Liver (tissue), 9 donors: ENCODE results near the gene CNNM2. TPM values are rescaled to one million over a fixed set of nuclear protein-coding genes. Genes with fewer than 3 reads are reported as not detected.

Source experiments
- DNase-seq: peaks from one replicate; pipeline ENCODE4 v3.0.0-alpha.2; 2017; ENCODE audit warnings: low spot score
- H3K27ac ChIP-seq, 2 donors: one replicate each; pipeline ENCODE4 v1.7.0; 2013; ENCODE audit warnings: inconsistent platforms in 2 of 2, low read length in 2 of 2, control low read depth in 1 of 2, low read depth in 1 of 2, mild to moderate bottlenecking in 1 of 2
- H3K27me3 ChIP-seq, 4 donors: one replicate each; pipeline versions ENCODE4 v1.6.1 to v1.7.0; 2013; ENCODE audit warnings: low read length in 3 of 4, inconsistent platforms in 1 of 4, mild to moderate bottlenecking in 1 of 4, moderate library complexity in 1 of 4; ENCODE audit not compliant: control insufficient read depth in 4 of 4, insufficient read depth in 4 of 4
- H3K36me3 ChIP-seq, 4 donors: one replicate each; pipeline versions ENCODE4 v1.6.1 to v1.7.0; 2013; ENCODE audit warnings: low read length in 3 of 4, mild to moderate bottlenecking in 3 of 4, low read depth in 1 of 4, moderate library complexity in 1 of 4; ENCODE audit not compliant: control insufficient read depth in 4 of 4, insufficient read depth in 3 of 4
- H3K4me1 ChIP-seq, 4 donors: one replicate each; pipeline versions ENCODE4 v1.6.1 to v1.7.0; 2013; ENCODE audit warnings: low read length in 3 of 4, mild to moderate bottlenecking in 3 of 4, moderate library complexity in 1 of 4; ENCODE audit not compliant: control insufficient read depth in 4 of 4, insufficient read depth in 4 of 4
- H3K4me3 ChIP-seq, 3 donors: one replicate each; pipeline versions ENCODE4 v1.6.1 to v1.7.0; 2013; ENCODE audit warnings: low read length in 3 of 3, control low read depth in 1 of 3, low read depth in 1 of 3, mild to moderate bottlenecking in 1 of 3
- H3K9ac ChIP-seq, 2 donors: one replicate each; pipeline ENCODE4 v1.7.0; 2013; ENCODE audit warnings: low read length in 2 of 2, mild to moderate bottlenecking in 2 of 2, moderate library complexity in 2 of 2, control low read depth in 1 of 2, low read depth in 1 of 2
- H3K9me3 ChIP-seq, 4 donors: one replicate each; pipeline versions ENCODE4 v1.6.1 to v1.7.0; 2013; ENCODE audit warnings: low read length in 3 of 4; ENCODE audit not compliant: control insufficient read depth in 4 of 4
- EGR1 ChIP-seq, 2 donors: IDR thresholded peaks; 2 replicates each; pipeline ENCODE4 v1.6.1; 2016 to 2018; ENCODE audit warnings: antibody characterized with exemption in 2 of 2, low read depth in 2 of 2
- FOXA1 ChIP-seq: IDR thresholded peaks from 2 replicates; pipeline ENCODE4 v1.6.1; 2016; ENCODE audit warnings: antibody characterized with exemption
- FOXA2 ChIP-seq: IDR thresholded peaks from 2 replicates; pipeline ENCODE4 v1.6.1; 2016; ENCODE audit warnings: antibody characterized with exemption
- GABPA ChIP-seq, 2 donors: IDR thresholded peaks in 1 of 2; conservative IDR thresholded peaks in 1 of 2; 2 replicates each; pipeline ENCODE4 v1.6.1; 2016; ENCODE audit warnings: antibody characterized with exemption in 2 of 2, mild to moderate bottlenecking in 1 of 2, moderate library complexity in 1 of 2
- HNF4A ChIP-seq, 2 donors: conservative IDR thresholded peaks; 2 replicates each; pipeline ENCODE4 v1.6.1; 2016; ENCODE audit warnings: antibody characterized with exemption in 2 of 2, mild to moderate bottlenecking in 2 of 2
- HNF4G ChIP-seq: IDR thresholded peaks from 2 replicates; pipeline ENCODE4 v1.6.1; 2016; ENCODE audit warnings: antibody characterized with exemption
- JUND ChIP-seq, 2 donors: IDR thresholded peaks; 2 replicates each; pipeline ENCODE4 v1.6.1; 2016; ENCODE audit warnings: antibody characterized with exemption in 2 of 2
- NR2F2 ChIP-seq: IDR thresholded peaks from 2 replicates; pipeline ENCODE4 v1.6.1; 2016; ENCODE audit warnings: antibody characterized with exemption
- RXRA ChIP-seq, 2 donors: IDR thresholded peaks; 2 replicates each; pipeline ENCODE4 v1.6.1; 2017 to 2018; ENCODE audit warnings: antibody characterized with exemption in 2 of 2, mild to moderate bottlenecking in 1 of 2
- SP1 ChIP-seq: IDR thresholded peaks from 2 replicates; pipeline ENCODE4 v1.6.1; 2018; ENCODE audit warnings: antibody characterized with exemption, mild to moderate bottlenecking
- TAF1 ChIP-seq: conservative IDR thresholded peaks from 2 replicates; pipeline ENCODE4 v1.6.1; 2016; ENCODE audit warnings: antibody characterized with exemption, mild to moderate bottlenecking
- YY1 ChIP-seq: IDR thresholded peaks from 2 replicates; pipeline ENCODE4 v1.6.1; 2016; ENCODE audit warnings: antibody characterized with exemption, mild to moderate bottlenecking
- WGBS: extraction: QIAGEN DNeasy Blood & Tissue Kit; methylation state at CpG from one replicate; pipeline ENCODE4 v1.1.7; 2013; 5-methylcytosine and 5-hydroxymethylcytosine counted together
- polyA plus RNA-seq, 2 donors: library from polyadenylated mRNA; stranded (reverse) in 1 of 2; unstranded in 1 of 2; fragments of 200-250 nt in 1 of 2; fragments of >200 nt in 1 of 2; fragmentation: Nextera tagmentation in 1 of 2; extraction: Ambion mirVana in 1 of 2; gene quantifications; one replicate each; pipeline versions ENCODE4 v1.2.1 to v1.2.3, GENCODE V29; 2013 to 2015
- total RNA-seq, 2 donors: library from RNA; depleted of rRNA; stranded (reverse); fragments of >200 nt; gene quantifications; one replicate each; pipeline ENCODE4 v1.2.3, GENCODE V29; 2014
- TF ChIP-seq, protein P1 (sequence below): IDR thresholded peaks from 2 replicates; pipeline ENCODE4 v1.6.1; 2016; ENCODE audit warnings: antibody characterized with exemption, mild to moderate bottlenecking
- TF ChIP-seq, protein P2 (sequence below): fragments of 150-350 bp; IDR thresholded peaks from 2 replicates; pipeline ENCODE4 v1.5.1; 2017; ENCODE audit warnings: improper control_type of control experiment, low read depth, low read length; ENCODE audit not compliant: missing input control
- TF ChIP-seq, protein P3 (sequence below): IDR thresholded peaks from 2 replicates; pipeline ENCODE4 v1.6.1; 2016; ENCODE audit warnings: antibody characterized with exemption
- TF ChIP-seq, protein P4 (sequence below): IDR thresholded peaks from 2 replicates; pipeline ENCODE4 v1.6.1; 2016; ENCODE audit warnings: antibody characterized with exemption
- donor health status: healthy.
- donor health status: healthy.
- donor health status: healthy.
- donor health status: healthy.
- donor health status: healthy.

The CNNM2 gene
- total and polyA plus RNA-seq, 4 donors: 2.0 to 10.8 (median 6.9) TPM

DNA sequence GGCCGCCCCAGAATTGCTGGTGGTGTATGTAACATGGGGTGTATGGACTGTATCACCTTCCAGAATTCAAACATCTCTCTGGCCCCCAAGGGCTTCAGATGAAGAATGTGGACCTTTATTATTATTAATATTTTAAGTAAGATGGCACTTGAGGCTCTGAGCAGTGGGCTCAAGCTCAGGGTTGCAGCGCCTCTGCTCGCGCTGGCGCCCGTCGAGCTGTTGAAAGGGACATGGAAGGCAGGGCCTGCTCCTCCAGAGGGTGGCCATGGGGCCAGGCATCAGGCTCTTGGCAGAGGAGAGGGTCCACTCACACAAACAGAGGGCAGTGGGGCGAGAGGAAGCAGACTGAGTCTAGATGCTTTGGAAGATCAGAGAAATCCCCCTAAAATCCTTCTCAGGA is 154.8 kb downstream of the CNNM2 start:
- DNase-seq: no peak
- WGBS: 97% methylated on average over 8 of the region's 8 CpGs
- peaks cover 0 to 27% (median 17%) of the 10 kb centered on the region in 4 donors for H3K36me3 ChIP-seq

DNA sequence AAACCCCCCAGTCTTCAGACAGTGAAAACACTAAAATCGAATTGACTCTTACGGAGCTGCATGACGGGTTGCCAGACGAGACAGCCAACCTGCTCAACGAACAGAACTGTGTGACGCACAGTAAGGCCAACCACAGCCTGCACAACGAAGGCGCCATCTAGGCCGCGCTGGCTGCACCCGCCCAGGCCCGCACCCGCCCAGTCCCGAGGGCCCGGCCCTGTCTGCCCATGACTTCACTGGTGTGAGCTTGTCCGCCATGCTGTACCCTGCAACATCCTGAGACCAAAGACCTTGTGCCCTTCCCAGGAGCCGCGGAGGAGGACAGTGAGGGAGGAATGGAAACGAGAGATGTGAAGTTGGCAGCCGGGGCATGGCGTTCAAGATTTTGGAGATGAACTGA is 158.9 kb downstream of the CNNM2 start:
- no peak overlapping the region for H3K27ac ChIP-seq
- peaks cover 0 to 27% (median 19%) of the 10 kb centered on the region in 4 donors for H3K36me3 ChIP-seq
- no peaks in the 10 kb centered on the region for H3K9me3 ChIP-seq
- H3K9ac ChIP-seq: no peak overlapping the region
- DNase-seq: no peak
- H3K27me3 ChIP-seq: no peaks in the 10 kb centered on the region
- WGBS: 97% methylated on average over 21 of the region's 21 CpGs
- H3K4me1 ChIP-seq: no peaks in the 10 kb centered on the region
- H3K4me3 ChIP-seq: no peak overlapping the region
- TF ChIP-seq YY1 (no peak), TAF1 (no peak), GABPA (IDR thresholded peaks at IDR 0.05 in 1 of 2, conservative IDR thresholded peaks at IDR 0.05 in 1 of 2) (no peak), HNF4A (conservative IDR thresholded peaks at IDR 0.05) (no peak), HNF4G (no peak), FOXA1 (no peak), FOXA2 (no peak), RXRA (IDR thresholded peaks at IDR 0.05) (no peak), EGR1 (IDR thresholded peaks at IDR 0.05; ENCODE audit: low read depth in 2 of 2) (no peak), JUND (IDR thresholded peaks at IDR 0.05) (no peak), NR2F2 (no peak)
- TF ChIP-seq, protein P1, sequence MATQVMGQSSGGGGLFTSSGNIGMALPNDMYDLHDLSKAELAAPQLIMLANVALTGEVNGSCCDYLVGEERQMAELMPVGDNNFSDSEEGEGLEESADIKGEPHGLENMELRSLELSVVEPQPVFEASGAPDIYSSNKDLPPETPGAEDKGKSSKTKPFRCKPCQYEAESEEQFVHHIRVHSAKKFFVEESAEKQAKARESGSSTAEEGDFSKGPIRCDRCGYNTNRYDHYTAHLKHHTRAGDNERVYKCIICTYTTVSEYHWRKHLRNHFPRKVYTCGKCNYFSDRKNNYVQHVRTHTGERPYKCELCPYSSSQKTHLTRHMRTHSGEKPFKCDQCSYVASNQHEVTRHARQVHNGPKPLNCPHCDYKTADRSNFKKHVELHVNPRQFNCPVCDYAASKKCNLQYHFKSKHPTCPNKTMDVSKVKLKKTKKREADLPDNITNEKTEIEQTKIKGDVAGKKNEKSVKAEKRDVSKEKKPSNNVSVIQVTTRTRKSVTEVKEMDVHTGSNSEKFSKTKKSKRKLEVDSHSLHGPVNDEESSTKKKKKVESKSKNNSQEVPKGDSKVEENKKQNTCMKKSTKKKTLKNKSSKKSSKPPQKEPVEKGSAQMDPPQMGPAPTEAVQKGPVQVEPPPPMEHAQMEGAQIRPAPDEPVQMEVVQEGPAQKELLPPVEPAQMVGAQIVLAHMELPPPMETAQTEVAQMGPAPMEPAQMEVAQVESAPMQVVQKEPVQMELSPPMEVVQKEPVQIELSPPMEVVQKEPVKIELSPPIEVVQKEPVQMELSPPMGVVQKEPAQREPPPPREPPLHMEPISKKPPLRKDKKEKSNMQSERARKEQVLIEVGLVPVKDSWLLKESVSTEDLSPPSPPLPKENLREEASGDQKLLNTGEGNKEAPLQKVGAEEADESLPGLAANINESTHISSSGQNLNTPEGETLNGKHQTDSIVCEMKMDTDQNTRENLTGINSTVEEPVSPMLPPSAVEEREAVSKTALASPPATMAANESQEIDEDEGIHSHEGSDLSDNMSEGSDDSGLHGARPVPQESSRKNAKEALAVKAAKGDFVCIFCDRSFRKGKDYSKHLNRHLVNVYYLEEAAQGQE: no peak
- TF ChIP-seq, protein P2, sequence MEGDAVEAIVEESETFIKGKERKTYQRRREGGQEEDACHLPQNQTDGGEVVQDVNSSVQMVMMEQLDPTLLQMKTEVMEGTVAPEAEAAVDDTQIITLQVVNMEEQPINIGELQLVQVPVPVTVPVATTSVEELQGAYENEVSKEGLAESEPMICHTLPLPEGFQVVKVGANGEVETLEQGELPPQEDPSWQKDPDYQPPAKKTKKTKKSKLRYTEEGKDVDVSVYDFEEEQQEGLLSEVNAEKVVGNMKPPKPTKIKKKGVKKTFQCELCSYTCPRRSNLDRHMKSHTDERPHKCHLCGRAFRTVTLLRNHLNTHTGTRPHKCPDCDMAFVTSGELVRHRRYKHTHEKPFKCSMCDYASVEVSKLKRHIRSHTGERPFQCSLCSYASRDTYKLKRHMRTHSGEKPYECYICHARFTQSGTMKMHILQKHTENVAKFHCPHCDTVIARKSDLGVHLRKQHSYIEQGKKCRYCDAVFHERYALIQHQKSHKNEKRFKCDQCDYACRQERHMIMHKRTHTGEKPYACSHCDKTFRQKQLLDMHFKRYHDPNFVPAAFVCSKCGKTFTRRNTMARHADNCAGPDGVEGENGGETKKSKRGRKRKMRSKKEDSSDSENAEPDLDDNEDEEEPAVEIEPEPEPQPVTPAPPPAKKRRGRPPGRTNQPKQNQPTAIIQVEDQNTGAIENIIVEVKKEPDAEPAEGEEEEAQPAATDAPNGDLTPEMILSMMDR: no peak

More for the DNA sequence above, 154.8 kb downstream of the CNNM2 start:
- Histone ChIP-seq H3K27me3 (no peaks in the 10 kb centered on the region), H3K9me3 (no peaks in the 10 kb centered on the region), H3K4me3 (no peak overlapping the region), H3K9ac (no peak overlapping the region), H3K4me1 (no peaks in the 10 kb centered on the region), H3K27ac (no peak overlapping the region)
- TF ChIP-seq, protein P3, sequence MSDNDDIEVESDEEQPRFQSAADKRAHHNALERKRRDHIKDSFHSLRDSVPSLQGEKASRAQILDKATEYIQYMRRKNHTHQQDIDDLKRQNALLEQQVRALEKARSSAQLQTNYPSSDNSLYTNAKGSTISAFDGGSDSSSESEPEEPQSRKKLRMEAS: no peak
- no peak for TF ChIP-seq NR2F2
- TF ChIP-seq, protein P4, sequence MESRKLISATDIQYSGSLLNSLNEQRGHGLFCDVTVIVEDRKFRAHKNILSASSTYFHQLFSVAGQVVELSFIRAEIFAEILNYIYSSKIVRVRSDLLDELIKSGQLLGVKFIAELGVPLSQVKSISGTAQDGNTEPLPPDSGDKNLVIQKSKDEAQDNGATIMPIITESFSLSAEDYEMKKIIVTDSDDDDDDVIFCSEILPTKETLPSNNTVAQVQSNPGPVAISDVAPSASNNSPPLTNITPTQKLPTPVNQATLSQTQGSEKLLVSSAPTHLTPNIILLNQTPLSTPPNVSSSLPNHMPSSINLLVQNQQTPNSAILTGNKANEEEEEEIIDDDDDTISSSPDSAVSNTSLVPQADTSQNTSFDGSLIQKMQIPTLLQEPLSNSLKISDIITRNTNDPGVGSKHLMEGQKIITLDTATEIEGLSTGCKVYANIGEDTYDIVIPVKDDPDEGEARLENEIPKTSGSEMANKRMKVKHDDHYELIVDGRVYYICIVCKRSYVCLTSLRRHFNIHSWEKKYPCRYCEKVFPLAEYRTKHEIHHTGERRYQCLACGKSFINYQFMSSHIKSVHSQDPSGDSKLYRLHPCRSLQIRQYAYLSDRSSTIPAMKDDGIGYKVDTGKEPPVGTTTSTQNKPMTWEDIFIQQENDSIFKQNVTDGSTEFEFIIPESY: no peak
- no peak for TF ChIP-seq RXRA (IDR thresholded peaks at IDR 0.05)
- no peak for TF ChIP-seq FOXA2
- no peak for TF ChIP-seq HNF4G
- TF ChIP-seq SP1: no peak
- TF ChIP-seq EGR1 (IDR thresholded peaks at IDR 0.05; ENCODE audit: low read depth in 2 of 2): no peak
- TF ChIP-seq GABPA (IDR thresholded peaks at IDR 0.05 in 1 of 2, conservative IDR thresholded peaks at IDR 0.05 in 1 of 2): no peak
- TF ChIP-seq HNF4A (conservative IDR thresholded peaks at IDR 0.05): no peak
